Stimulated activated CD4-positive, alpha-beta T cell treated with anti-CD3 and anti-CD28 coated beads, Interleukin-4, amount 100 ng/mL, for 24 hours (primary cell): ENCODE data around the gene CYP2A13.
"Not testable (repeated sequence)": the region's sequence is repeated elsewhere in the genome, so short reads cannot be mapped to it uniquely, and the experiment has no call there.

Experiments used
- DNase-seq: peaks from one replicate; pipeline ENCODE4 v3.0.0-alpha.2; 2020

The CYP2A13 gene

GRCh38 chr19:41088151-41088550, at the start of gene CYP2A13:
CYP2A13 (plus strand) TSS chr19:41088451; CDS start chr19:41088472, 21 bp downstream.
- DNase-seq, result no peak

GRCh38 chr19:41039806-41040205, 48.4 kb upstream of the CYP2A13 start:
- no peak for DNase-seq

- not testable (repeated sequence) for DNase-seq
These were observed 43.2 kb upstream of the CYP2A13 start for GRCh38 chr19:41045095-41045494.

GRCh38 chr19:41050426-41050825, 37.8 kb upstream of the CYP2A13 start:
- DNase-seq, result no peak

- DNase-seq, result not testable (repeated sequence)
These were observed 36.1 kb upstream of the CYP2A13 start for GRCh38 chr19:41052162-41052561.

- DNase-seq, result not testable (repeated sequence)
These were observed 34.9 kb upstream of the CYP2A13 start for GRCh38 chr19:41053331-41053730.

- DNase-seq, result no peak
These were observed 23.2 kb upstream of the CYP2A13 start for GRCh38 chr19:41064974-41065569.

- DNase-seq, result no peak
These were observed 12.0 kb upstream of the CYP2A13 start for GRCh38 chr19:41076286-41076685.

GRCh38 chr19:41083516-41083915, 4.7 kb upstream of the CYP2A13 start:
- no peak for DNase-seq

GRCh38 chr19:41085748-41086415, 2.4 kb upstream of the CYP2A13 start:
- no peak for DNase-seq

- DNase-seq, result no peak
These were observed 1.7 kb downstream of the CYP2A13 start for GRCh38 chr19:41089959-41090358.

GRCh38 chr19:41095703-41096102, 7.5 kb downstream of the CYP2A13 start:
- DNase-seq, result no peak

GRCh38 chr19:41096353-41096752, 8.1 kb downstream of the CYP2A13 start:
- no peak for DNase-seq

- DNase-seq, result no peak
These were observed 9.1 kb downstream of the CYP2A13 start for GRCh38 chr19:41097302-41097701.

GRCh38 chr19:41098762-41099161, 10.5 kb downstream of the CYP2A13 start:
- DNase-seq, result no peak

- DNase-seq, result not testable (repeated sequence)
These were observed 14.0 kb downstream of the CYP2A13 start for GRCh38 chr19:41102210-41102609.

GRCh38 chr19:41106177-41106576, 17.9 kb downstream of the CYP2A13 start:
- no peak for DNase-seq

GRCh38 chr19:41111296-41111695, 23.0 kb downstream of the CYP2A13 start:
- DNase-seq, result no peak

GRCh38 chr19:41111750-41112295, 23.6 kb downstream of the CYP2A13 start:
- no peak for DNase-seq

- DNase-seq, result no peak
These were observed 24.6 kb downstream of the CYP2A13 start for GRCh38 chr19:41112728-41113290.

- DNase-seq, result no peak
These were observed 25.9 kb downstream of the CYP2A13 start, which contains the start of gene CYP2F1 for GRCh38 chr19:41114132-41114531. CYP2F1 (plus strand) TSS chr19:41114432; CDS start chr19:41116189, 1,757 bp downstream.

GRCh38 chr19:41116261-41116660, 28.0 kb downstream of the CYP2A13 start:
- no peak for DNase-seq

GRCh38 chr19:41120929-41121911, 33.0 kb downstream of the CYP2A13 start:
- peak; percentile 51 for DNase-seq
